ENCODE results near the gene UNKL. TPM values are rescaled to one million over a fixed set of nuclear protein-coding genes. Genes with fewer than 3 reads are reported as not detected.

Gene UNKL
- total and polyA plus RNA-seq, 2 donors (not counting 1 experiment from before 2014, with no cell fraction given), result 53.9 to 178 TPM

GRCh38 chr16:1381612-1382406, 32.7 kb downstream of the UNKL start:
- no peak for TF ChIP-seq EZH2 (IDR thresholded peaks at IDR 0.05; ENCODE audit: borderline replicate concordance, insufficient read depth, low read depth, low read length, poor library complexity, severe bottlenecking)
- TF ChIP-seq CTCF (IDR thresholded peaks at IDR 0.05), result no peak
- ATAC-seq (ENCODE audit: low read depth), result no peak
- Histone ChIP-seq H3K4me2 (replicated peaks; ENCODE audit: low read depth, low read length, poor library complexity, severe bottlenecking) (no peak overlapping the region), H3K9ac (ENCODE audit: low read length) (no peak overlapping the region), H3K4me1 (ENCODE audit: control insufficient read depth in 2 of 2, insufficient read depth in 2 of 2, low read length in 2 of 2) (peaks cover 10 to 14% of the 10 kb centered on the region in 2 donors), H2AFZ (ENCODE audit: insufficient read depth, low read depth, low read length, poor library complexity, severe bottlenecking) (no peak overlapping the region), H3K27me3 (replicated peaks in 1 of 4; ENCODE audit: control extremely low read depth in 1 of 4, control insufficient read depth in 3 of 4, insufficient read depth in 4 of 4, low read length in 3 of 4) (no peaks in the 10 kb centered on the region), H3K79me2 (ENCODE audit: control insufficient read depth, insufficient read depth, low read length) (peaks cover 64% of the 10 kb centered on the region), H3K36me3 (replicated peaks in 1 of 2; ENCODE audit: control extremely low read depth in 1 of 2, control insufficient read depth in 1 of 2, extremely low read depth in 1 of 2, insufficient read depth in 2 of 2, low read length in 1 of 2) (peaks cover 0 to 34% of the 10 kb centered on the region in 2 experiments), H4K20me1 (ENCODE audit: control insufficient read depth, insufficient read depth, low read length, poor library complexity, severe bottlenecking) (peaks cover 93% of the 10 kb centered on the region), H3K27ac (ENCODE audit: low read length in 2 of 2) (no peak overlapping the region), H3K4me3 (ENCODE audit: control extremely low read depth in 1 of 5, extremely low read depth in 1 of 5, insufficient read depth in 1 of 5, low read depth in 2 of 5, low read length in 4 of 5) (no peak overlapping the region), H3K9me3 (ENCODE audit: control extremely low read depth in 1 of 3, control insufficient read depth in 2 of 3, insufficient read depth in 1 of 3, low read length in 2 of 3) (no peaks in the 10 kb centered on the region)
- H3K27ac Mint-ChIP-seq, result no peak overlapping the region
- ChIA-PET POLR2A (no interaction called here), CTCF (no interaction called here)
- peaks cover 15% of the 10 kb centered on the region for H3K4me1 Mint-ChIP-seq
- no peak overlapping the region for H3K4me3 Mint-ChIP-seq
- intact Hi-C loops (cut with micrococcal nuclease), result no loop called here
- WGBS (ENCODE audit: insufficient coverage), result 95% methylated on average over 8 of the region's 9 CpGs
- H3K27me3 Mint-ChIP-seq, result no peaks in the 10 kb centered on the region
- DNase-seq, result no peak
- no peaks in the 10 kb centered on the region for H3K9me3 Mint-ChIP-seq (ENCODE audit: insufficient read depth)

GRCh38 chr16:1380195-1380594, 34.3 kb downstream of the UNKL start:
- Histone ChIP-seq H3K27ac (ENCODE audit: low read length in 2 of 2) (no peak overlapping the region), H3K4me1 (ENCODE audit: control insufficient read depth in 2 of 2, insufficient read depth in 2 of 2, low read length in 2 of 2) (peaks cover 10 to 14% of the 10 kb centered on the region in 2 donors), H3K4me2 (replicated peaks; ENCODE audit: low read depth, low read length, poor library complexity, severe bottlenecking) (peak overlapping the region; percentile 92), H2AFZ (ENCODE audit: insufficient read depth, low read depth, low read length, poor library complexity, severe bottlenecking) (no peak overlapping the region), H3K4me3 (ENCODE audit: control extremely low read depth in 1 of 5, extremely low read depth in 1 of 5, insufficient read depth in 1 of 5, low read depth in 2 of 5, low read length in 4 of 5) (peak overlapping the region in 2 of 5 experiments; percentile 40 to 48), H3K36me3 (replicated peaks in 1 of 2; ENCODE audit: control extremely low read depth in 1 of 2, control insufficient read depth in 1 of 2, extremely low read depth in 1 of 2, insufficient read depth in 2 of 2, low read length in 1 of 2) (peaks cover 0 to 46% of the 10 kb centered on the region in 2 experiments), H3K27me3 (replicated peaks in 1 of 4; ENCODE audit: control extremely low read depth in 1 of 4, control insufficient read depth in 3 of 4, insufficient read depth in 4 of 4, low read length in 3 of 4) (no peaks in the 10 kb centered on the region), H3K79me2 (ENCODE audit: control insufficient read depth, insufficient read depth, low read length) (peaks cover 57% of the 10 kb centered on the region), H3K9me3 (ENCODE audit: control extremely low read depth in 1 of 3, control insufficient read depth in 2 of 3, insufficient read depth in 1 of 3, low read length in 2 of 3) (no peaks in the 10 kb centered on the region), H3K9ac (ENCODE audit: low read length) (peak overlapping the region; percentile 39), H4K20me1 (ENCODE audit: control insufficient read depth, insufficient read depth, low read length, poor library complexity, severe bottlenecking) (peaks cover 93% of the 10 kb centered on the region)
- H3K27me3 Mint-ChIP-seq, result no peaks in the 10 kb centered on the region
- CTCF ChIA-PET, result interaction anchor here (1.0 to 3.1 kb wide), 2 partner anchors 9 to 16 kb away, joined by 3 to 17 read pairs; no protein-coding TSS in a partner anchor
- peak overlapping the region; percentile 81 for H3K4me3 Mint-ChIP-seq
- no peak for ATAC-seq (ENCODE audit: low read depth)
- DNase-seq, result no peak
- WGBS (ENCODE audit: insufficient coverage), result 93% methylated on average over 7 of the region's 10 CpGs
- intact Hi-C loops (cut with micrococcal nuclease), result no loop called here
- H3K9me3 Mint-ChIP-seq (ENCODE audit: insufficient read depth), result no peaks in the 10 kb centered on the region
- no peak for TF ChIP-seq CTCF (IDR thresholded peaks at IDR 0.05)
- no peak for TF ChIP-seq EZH2 (IDR thresholded peaks at IDR 0.05; ENCODE audit: borderline replicate concordance, insufficient read depth, low read depth, low read length, poor library complexity, severe bottlenecking)
- H3K27ac Mint-ChIP-seq, result no peak overlapping the region
- peaks cover 15% of the 10 kb centered on the region for H3K4me1 Mint-ChIP-seq
- POLR2A ChIA-PET, result interaction anchor here (1.5 kb wide), 1 partner anchor 41 kb away, joined by 8 read pairs; the partner anchor contains the start of gene UQCC4

Data from B cell (primary cell).